Panc1 (cell line): ENCODE measurements around the gene MAPK8IP3. TPM values are rescaled to one million over a fixed set of nuclear protein-coding genes. Genes with fewer than 3 reads are reported as not detected.
A peak's percentile ranks its signal among the peaks of the same experiment; 100 is the strongest.

Experiments used
- ATAC-seq: fragments of 200-7000 bp; cut with Tn5 transposase; 2 replicates; pipeline ENCODE4 v1.9.1; 2020; ENCODE audit warnings: mild to moderate bottlenecking, moderate library complexity
- BruUV-seq: library from RNA; stranded (reverse); fragments of 400-500 nt; replicated peaks from 2 replicates; lab custom pipeline; 2021; lab: Mats Ljungman, UMichigan
- CTCF ChIA-PET: fragments of 300-600 bp; sonication (Branson Sonifier 250); formaldehyde crosslinking; loops from one replicate; lab custom pipeline; 2022; ENCODE audit warnings: antibody characterized with exemption; lab: Charles Lee
- POLR2A ChIA-PET: fragments of 300-600 bp; sonication (Branson Sonifier 250); formaldehyde crosslinking; loops from one replicate; lab custom pipeline; 2022; ENCODE audit warnings: antibody characterized with exemption; lab: Charles Lee
- DNase-seq: peaks from one replicate; pipeline ENCODE4 v3.0.0-alpha.2; 2010; ENCODE audit warnings: low read depth, low spot score
- H3K27ac ChIP-seq: 2 replicates; pipeline ENCODE4 v1.5.1; 2011; ENCODE audit warnings: mild to moderate bottlenecking, low read length, inconsistent platforms
- H3K27me3 ChIP-seq: fragments of 200-500 bp; sonication (Bioruptor generic); 2 replicates; pipeline ENCODE4 v1.6.0; 2014; ENCODE audit warnings: low read length, inconsistent platforms; ENCODE audit not compliant: control insufficient read depth, insufficient read depth
- H3K36me3 ChIP-seq: fragments of 200-500 bp; sonication (Bioruptor generic); 2 replicates; pipeline ENCODE4 v1.5.1; 2014; ENCODE audit warnings: inconsistent platforms, mild to moderate bottlenecking, low read length, moderate library complexity; ENCODE audit not compliant: control insufficient read depth, insufficient read depth
- H3K4me1 ChIP-seq: 2 replicates; pipeline ENCODE4 v1.5.1; 2011; ENCODE audit warnings: inconsistent platforms, mild to moderate bottlenecking, low read length, moderate library complexity; ENCODE audit not compliant: control insufficient read depth, insufficient read depth
- H3K4me3 ChIP-seq, 2 experiments: 2 replicates each; pipeline ENCODE4 v1.5.1; 2011 to 2012; ENCODE audit warnings: low read depth in 2 of 2, low read length in 2 of 2, mild to moderate bottlenecking in 2 of 2, inconsistent platforms in 1 of 2, moderate library complexity in 1 of 2
- H3K9me3 ChIP-seq: fragments of 200-500 bp; sonication (Bioruptor generic); 2 replicates; pipeline ENCODE4 v1.5.1; 2014; ENCODE audit warnings: low read depth, mild to moderate bottlenecking, inconsistent platforms, low read length, moderate library complexity; ENCODE audit not compliant: control insufficient read depth, insufficient read depth
- POLR2AphosphoS5 ChIP-seq: IDR thresholded peaks from 2 replicates; pipeline ENCODE4 v1.6.1; 2012; ENCODE audit warnings: mild to moderate bottlenecking, low read depth, low read length, moderate library complexity
- SIN3A ChIP-seq: IDR thresholded peaks from 2 replicates; pipeline ENCODE4 v1.6.1; 2012; ENCODE audit warnings: low read depth, mild to moderate bottlenecking, low read length, moderate library complexity, borderline replicate concordance; ENCODE audit not compliant: insufficient read depth
- TCF7L2 ChIP-seq: IDR thresholded peaks from 2 replicates; pipeline ENCODE4 v1.6.1; 2011; ENCODE audit warnings: mild to moderate bottlenecking, low read depth, low read length, inconsistent platforms
- in situ Hi-C: cut with HindIII; loops from 2 replicates; pipeline ENCODE4 v1.10.0; 2016; ENCODE audit warnings: low sequenced_read_pairs, low pct_unique_long_range_greater_than_20kb
- intact Hi-C: fragments of 100-400 bp; cut with micrococcal nuclease; formaldehyde crosslinking; loops from one replicate; pipeline ENCODE4 v1.10.0; 2022; ENCODE audit not compliant: unreplicated experiment
- total RNA-seq: library from RNA; stranded (reverse); gene quantifications from one replicate; pipeline ENCODE4 v1.2.1, GENCODE V29; 2021; ENCODE audit not compliant: unreplicated experiment
- TF ChIP-seq, protein P1 (sequence below), 2 experiments: IDR thresholded peaks; 2 replicates each; pipeline ENCODE4 v1.6.1; 2011 to 2012; ENCODE audit warnings: low read depth in 2 of 2, control low read depth in 1 of 2, low read length in 1 of 2, mild to moderate bottlenecking in 1 of 2, moderate library complexity in 1 of 2; ENCODE audit not compliant: insufficient read depth in 1 of 2
- TF ChIP-seq, protein P2 (sequence below): fragments of 450-650 bp; IDR thresholded peaks from 2 replicates; pipeline ENCODE4 v1.5.1; 2017; ENCODE audit warnings: mild to moderate bottlenecking

MAPK8IP3 gene
- total RNA-seq, 1 experiment from 2014 or later = 108 TPM

DNA sequence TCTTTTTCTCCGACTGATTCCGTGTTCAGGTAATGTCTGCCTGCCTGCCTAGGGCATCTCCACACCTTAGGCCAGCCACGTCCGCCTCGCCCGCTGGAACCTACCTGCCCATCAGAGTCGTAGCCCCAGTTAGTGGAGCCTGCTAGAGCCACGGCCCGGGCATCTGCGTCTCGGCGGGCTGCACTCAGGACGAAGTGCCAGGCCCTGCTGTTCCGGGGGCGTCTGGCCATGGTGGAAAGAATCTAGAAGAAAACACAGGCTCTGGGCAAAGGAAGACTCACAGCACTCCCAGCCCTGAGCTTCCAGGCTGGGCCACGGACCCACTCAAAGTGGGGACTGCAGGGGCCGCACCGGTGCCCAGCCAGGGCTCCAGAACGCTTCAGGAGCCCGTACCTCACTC lies 75.3 kb downstream of the MAPK8IP3 start:
- POLR2A ChIA-PET = no interaction called here
- no peak for TF ChIP-seq SIN3A
- TF ChIP-seq TCF7L2 = no peak
- TF ChIP-seq, protein P1, sequence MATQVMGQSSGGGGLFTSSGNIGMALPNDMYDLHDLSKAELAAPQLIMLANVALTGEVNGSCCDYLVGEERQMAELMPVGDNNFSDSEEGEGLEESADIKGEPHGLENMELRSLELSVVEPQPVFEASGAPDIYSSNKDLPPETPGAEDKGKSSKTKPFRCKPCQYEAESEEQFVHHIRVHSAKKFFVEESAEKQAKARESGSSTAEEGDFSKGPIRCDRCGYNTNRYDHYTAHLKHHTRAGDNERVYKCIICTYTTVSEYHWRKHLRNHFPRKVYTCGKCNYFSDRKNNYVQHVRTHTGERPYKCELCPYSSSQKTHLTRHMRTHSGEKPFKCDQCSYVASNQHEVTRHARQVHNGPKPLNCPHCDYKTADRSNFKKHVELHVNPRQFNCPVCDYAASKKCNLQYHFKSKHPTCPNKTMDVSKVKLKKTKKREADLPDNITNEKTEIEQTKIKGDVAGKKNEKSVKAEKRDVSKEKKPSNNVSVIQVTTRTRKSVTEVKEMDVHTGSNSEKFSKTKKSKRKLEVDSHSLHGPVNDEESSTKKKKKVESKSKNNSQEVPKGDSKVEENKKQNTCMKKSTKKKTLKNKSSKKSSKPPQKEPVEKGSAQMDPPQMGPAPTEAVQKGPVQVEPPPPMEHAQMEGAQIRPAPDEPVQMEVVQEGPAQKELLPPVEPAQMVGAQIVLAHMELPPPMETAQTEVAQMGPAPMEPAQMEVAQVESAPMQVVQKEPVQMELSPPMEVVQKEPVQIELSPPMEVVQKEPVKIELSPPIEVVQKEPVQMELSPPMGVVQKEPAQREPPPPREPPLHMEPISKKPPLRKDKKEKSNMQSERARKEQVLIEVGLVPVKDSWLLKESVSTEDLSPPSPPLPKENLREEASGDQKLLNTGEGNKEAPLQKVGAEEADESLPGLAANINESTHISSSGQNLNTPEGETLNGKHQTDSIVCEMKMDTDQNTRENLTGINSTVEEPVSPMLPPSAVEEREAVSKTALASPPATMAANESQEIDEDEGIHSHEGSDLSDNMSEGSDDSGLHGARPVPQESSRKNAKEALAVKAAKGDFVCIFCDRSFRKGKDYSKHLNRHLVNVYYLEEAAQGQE (IDR thresholded peaks at IDR 0.05; ENCODE audit: insufficient read depth in 1 of 2, low read depth in 2 of 2, low read length in 1 of 2) = no peak
- no peak for TF ChIP-seq POLR2AphosphoS5
- TF ChIP-seq, protein P2, sequence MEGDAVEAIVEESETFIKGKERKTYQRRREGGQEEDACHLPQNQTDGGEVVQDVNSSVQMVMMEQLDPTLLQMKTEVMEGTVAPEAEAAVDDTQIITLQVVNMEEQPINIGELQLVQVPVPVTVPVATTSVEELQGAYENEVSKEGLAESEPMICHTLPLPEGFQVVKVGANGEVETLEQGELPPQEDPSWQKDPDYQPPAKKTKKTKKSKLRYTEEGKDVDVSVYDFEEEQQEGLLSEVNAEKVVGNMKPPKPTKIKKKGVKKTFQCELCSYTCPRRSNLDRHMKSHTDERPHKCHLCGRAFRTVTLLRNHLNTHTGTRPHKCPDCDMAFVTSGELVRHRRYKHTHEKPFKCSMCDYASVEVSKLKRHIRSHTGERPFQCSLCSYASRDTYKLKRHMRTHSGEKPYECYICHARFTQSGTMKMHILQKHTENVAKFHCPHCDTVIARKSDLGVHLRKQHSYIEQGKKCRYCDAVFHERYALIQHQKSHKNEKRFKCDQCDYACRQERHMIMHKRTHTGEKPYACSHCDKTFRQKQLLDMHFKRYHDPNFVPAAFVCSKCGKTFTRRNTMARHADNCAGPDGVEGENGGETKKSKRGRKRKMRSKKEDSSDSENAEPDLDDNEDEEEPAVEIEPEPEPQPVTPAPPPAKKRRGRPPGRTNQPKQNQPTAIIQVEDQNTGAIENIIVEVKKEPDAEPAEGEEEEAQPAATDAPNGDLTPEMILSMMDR = no peak
- Histone ChIP-seq H3K36me3 (peaks cover 3% of the 10 kb centered on the region; the same call in 1 of the 2 replicates), H3K9me3 (no peaks in the 10 kb centered on the region), H3K4me1 (peaks cover 46% of the 10 kb centered on the region), H3K27me3 (no peaks in the 10 kb centered on the region), H3K27ac (peak overlapping the region; percentile 79), H3K4me3 (peak overlapping the region; percentile 72 to 98)
- DNase-seq (no peak), ATAC-seq (no peak)
- in situ Hi-C loops = no loop called here
- CTCF ChIA-PET = no interaction called here
- BruUV-seq = no TSS peak
- intact Hi-C loops = no loop called here

DNA sequence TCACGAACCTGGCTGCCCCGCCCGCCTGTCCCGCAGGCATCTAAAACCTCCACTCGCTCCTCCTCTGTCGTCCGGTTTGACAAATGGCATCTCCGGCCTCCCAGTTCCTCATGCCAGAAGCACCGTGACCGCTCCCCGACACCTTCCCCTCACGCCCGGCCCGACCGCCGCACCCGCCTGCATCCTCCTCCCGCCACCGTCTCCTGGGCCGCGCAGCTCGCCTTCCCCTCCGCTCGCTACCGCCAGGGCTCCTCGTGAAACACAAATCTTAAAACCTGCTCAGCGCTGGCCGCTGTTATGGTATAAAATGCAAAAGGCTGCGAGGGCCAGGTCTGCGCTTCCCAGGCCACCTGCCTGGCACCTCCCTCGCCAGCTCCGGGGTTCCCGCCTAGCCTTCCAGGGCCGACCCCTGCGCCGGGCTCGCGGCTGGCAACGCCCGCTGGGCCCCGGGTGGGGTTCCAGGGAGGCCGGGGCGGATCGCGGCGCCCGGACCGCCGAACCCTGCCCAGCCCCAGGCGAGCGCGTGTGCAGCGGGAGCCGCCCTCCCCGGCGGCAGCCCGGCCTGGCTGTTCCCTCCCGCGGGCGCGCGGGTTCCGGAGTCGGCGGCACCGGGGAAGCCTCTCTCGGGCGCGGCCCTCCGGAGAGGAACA lies 75.9 kb downstream of the MAPK8IP3 start:
- ChIA-PET POLR2A (no interaction called here), CTCF (no interaction called here)
- BruUV-seq = no TSS peak
- Histone ChIP-seq H3K27me3 (no peaks in the 10 kb centered on the region), H3K36me3 (peaks cover 3% of the 10 kb centered on the region; the same call in 1 of the 2 replicates), H3K4me1 (peaks cover 40% of the 10 kb centered on the region), H3K27ac (peak overlapping the region; percentile 79), H3K4me3 (peak overlapping the region; percentile 72 to 98), H3K9me3 (no peaks in the 10 kb centered on the region)
- DNase-seq = no peak
- intact Hi-C loops (no loop called here), in situ Hi-C loops (no loop called here)
- peak; percentile 9 for ATAC-seq
- TF ChIP-seq SIN3A (0 out of 2 replicates have a peak, but pooled peaks have one; percentile 61), TCF7L2 (0 out of 2 replicates have a peak, but pooled peaks have one; percentile 38), POLR2AphosphoS5 (peak; percentile 18; the same call in 1 of the 2 replicates)
- TF ChIP-seq, protein P1 (IDR thresholded peaks at IDR 0.05; ENCODE audit: insufficient read depth in 1 of 2, low read depth in 2 of 2, low read length in 1 of 2) = no peak
- TF ChIP-seq, protein P2 = no peak
